HCT116 (cell line): ENCODE measurements around the gene TMSB10. TPM values are rescaled to one million over a fixed set of nuclear protein-coding genes. Genes with fewer than 3 reads are reported as not detected.

Experiments used
- ATAC-seq: fragments of 200-7000 bp; cut with Tn5 transposase; 2 replicates; pipeline ENCODE4 v1.9.1; 2020; ENCODE audit warnings: mild to moderate bottlenecking, moderate library complexity
- BruUV-seq: library from RNA; stranded (reverse); fragments of 400-500 nt; replicated peaks from 2 replicates; lab custom pipeline; 2021; lab: Mats Ljungman, UMichigan
- CTCF ChIA-PET: fragments of 300-600 bp; sonication (Branson Sonifier 250); formaldehyde crosslinking; loops from one replicate; lab custom pipeline; 2021; ENCODE audit warnings: antibody characterized with exemption; lab: Charles Lee
- POLR2A ChIA-PET: fragments of 300-600, 350-600 bp; sonication (Branson Sonifier 250); formaldehyde crosslinking; loops from one replicate; lab custom pipeline; 2021; ENCODE audit warnings: antibody characterized with exemption; lab: Charles Lee
- RAD21 ChIA-PET, 2 experiments: fragments of 300-600 bp; sonication (Branson Sonifier 250); formaldehyde crosslinking; loops; one replicate each; lab custom pipeline; 2023; ENCODE audit warnings: low total read pairs in 2 of 2; ENCODE audit not compliant: uncharacterized antibody in 2 of 2, unreplicated experiment in 2 of 2, low non-redundant PET in 1 of 2; lab: Charles Lee
- DNase-seq: peaks from one replicate; pipeline ENCODE4 v3.0.0-alpha.2; 2010; ENCODE audit warnings: low read depth, low spot score
- H2AFZ ChIP-seq: fragments of 200-600 bp; shearing (Covaris generic), sonication (generic); 2 replicates; pipeline ENCODE4 v1.6.1; 2017; ENCODE audit warnings: low read depth, mixed run types, mixed read lengths, antibody characterized with exemption, low read length; ENCODE audit not compliant: poor library complexity, severe bottlenecking
- H3K27ac ChIP-seq: 2 replicates; pipeline ENCODE4 v1.5.1; 2012; ENCODE audit warnings: low read depth, low read length
- H3K27me3 ChIP-seq: fragments of 200-600 bp; sonication (generic); 2 replicates; pipeline ENCODE4 v1.6.1; 2016; ENCODE audit warnings: mixed run types, low read length, mixed read lengths; ENCODE audit not compliant: insufficient read depth
- H3K36me3 ChIP-seq, 2 experiments: fragments of 200-500 bp in 1 of 2; fragments of 200-600 bp in 1 of 2; sonication (Bioruptor generic) in 1 of 2; sonication (generic) in 1 of 2; 2 replicates each; pipeline versions ENCODE4 v1.5.1 to v1.6.1; 2014 to 2016; ENCODE audit warnings: low read length in 2 of 2, inconsistent platforms in 1 of 2, mixed read lengths in 1 of 2, mixed run types in 1 of 2; ENCODE audit not compliant: insufficient read depth in 2 of 2, control insufficient read depth in 1 of 2
- H3K4me1 ChIP-seq, 2 experiments: fragments of 200-600 bp in 1 of 2; sonication (generic) in 1 of 2; 2 replicates each; pipeline versions ENCODE4 v1.5.1 to v1.6.1; 2012 to 2017; ENCODE audit warnings: low read length in 2 of 2, inconsistent platforms in 1 of 2, mild to moderate bottlenecking in 1 of 2, mixed read lengths in 1 of 2, mixed run types in 1 of 2, moderate library complexity in 1 of 2; ENCODE audit not compliant: insufficient read depth in 2 of 2, control insufficient read depth in 1 of 2
- H3K4me2 ChIP-seq: fragments of 200-600 bp; sonication (generic); 2 replicates; pipeline ENCODE4 v1.6.1; 2017; ENCODE audit warnings: mixed run types, low read length, mixed read lengths
- H3K4me3 ChIP-seq, 2 experiments: fragments of 200-600 bp in 1 of 2; sonication (generic) in 1 of 2; replicated peaks in 1 of 2; 2 replicates each; pipeline ENCODE4 v1.5.1; 2011 to 2016; ENCODE audit warnings: low read length in 2 of 2, control low read depth in 1 of 2, low read depth in 1 of 2, mild to moderate bottlenecking in 1 of 2, mixed read lengths in 1 of 2, mixed run types in 1 of 2
- H3K79me2 ChIP-seq: fragments of 200-600 bp; sonication (generic); 2 replicates; pipeline ENCODE4 v1.6.1; 2017; ENCODE audit warnings: mild to moderate bottlenecking, mixed run types, low read length, moderate library complexity, mixed read lengths; ENCODE audit not compliant: insufficient read depth
- H3K9ac ChIP-seq: fragments of 200-600 bp; sonication (generic); 2 replicates; pipeline ENCODE4 v1.6.1; 2016; ENCODE audit warnings: low read length, mixed read lengths
- H3K9me2 ChIP-seq: fragments of 200-600 bp; sonication (generic), shearing (Covaris generic); 2 replicates; pipeline ENCODE4 v1.6.1; 2017; ENCODE audit warnings: mixed run types, mild to moderate bottlenecking, moderate library complexity; ENCODE audit not compliant: insufficient read depth
- H3K9me3 ChIP-seq, 2 experiments: fragments of 200-500 bp in 1 of 2; fragments of 200-600 bp in 1 of 2; sonication (Bioruptor generic) in 1 of 2; sonication (generic) in 1 of 2; 2 replicates each; pipeline ENCODE4 v1.6.1; 2014 to 2017; ENCODE audit warnings: low read length in 2 of 2, mixed read lengths in 2 of 2, inconsistent platforms in 1 of 2, low read depth in 1 of 2, mild to moderate bottlenecking in 1 of 2, mixed run types in 1 of 2, moderate library complexity in 1 of 2; ENCODE audit not compliant: control insufficient read depth in 1 of 2, insufficient read depth in 1 of 2
- H4K20me1 ChIP-seq: fragments of 200-600 bp; sonication (generic), shearing (Covaris generic); 2 replicates; pipeline ENCODE4 v1.6.1; 2017; ENCODE audit warnings: mixed run types, mild to moderate bottlenecking, moderate library complexity; ENCODE audit not compliant: insufficient read depth
- ATF3 ChIP-seq: IDR thresholded peaks from 2 replicates; pipeline ENCODE4 v1.6.1; 2012
- CEBPB ChIP-seq: IDR thresholded peaks from 2 replicates; pipeline ENCODE4 v1.6.1; 2012; ENCODE audit warnings: low read depth
- EGR1 ChIP-seq: IDR thresholded peaks from 2 replicates; pipeline ENCODE4 v1.6.1; 2012; ENCODE audit warnings: low read depth
- ELF1 ChIP-seq: IDR thresholded peaks from 2 replicates; pipeline ENCODE4 v1.6.1; 2012; ENCODE audit warnings: low read depth, borderline replicate concordance
- EZH2 ChIP-seq: fragments of 200-600 bp; sonication (generic); IDR thresholded peaks from 2 replicates; pipeline ENCODE4 v1.6.1; 2017; ENCODE audit warnings: antibody characterized with exemption, mixed run types
- FOSL1 ChIP-seq: IDR thresholded peaks from 2 replicates; pipeline ENCODE4 v1.6.1; 2012; ENCODE audit warnings: low read depth
- JUND ChIP-seq: IDR thresholded peaks from 2 replicates; pipeline ENCODE4 v1.6.1; 2012
- MAX ChIP-seq: IDR thresholded peaks from 2 replicates; pipeline ENCODE4 v1.6.1; 2012
- POLR2A ChIP-seq: IDR thresholded peaks from 2 replicates; pipeline ENCODE4 v1.7.0; 2011; ENCODE audit warnings: borderline replicate concordance; ENCODE audit not compliant: insufficient read depth, insufficient read length; ENCODE audit errors: extremely low read depth
- REST ChIP-seq: IDR thresholded peaks from 2 replicates; pipeline ENCODE4 v1.6.1; 2012; ENCODE audit warnings: low read depth
- SP1 ChIP-seq: IDR thresholded peaks from 2 replicates; pipeline ENCODE4 v1.6.1; 2012; ENCODE audit warnings: low read depth
- TCF7L2 ChIP-seq: IDR thresholded peaks from 2 replicates; pipeline ENCODE4 v1.7.0; 2011; ENCODE audit warnings: borderline replicate concordance, inconsistent platforms; ENCODE audit not compliant: insufficient read depth, insufficient read length; ENCODE audit errors: extremely low read depth
- YY1 ChIP-seq: IDR thresholded peaks from 2 replicates; pipeline ENCODE4 v1.6.1; 2011; ENCODE audit warnings: low read length, low read depth, moderate library complexity, mild to moderate bottlenecking; ENCODE audit not compliant: insufficient replicate concordance; ENCODE audit errors: extremely low read depth
- ZBTB33 ChIP-seq: IDR thresholded peaks from 2 replicates; pipeline ENCODE4 v1.6.1; 2011; ENCODE audit warnings: mild to moderate bottlenecking, low read length, moderate library complexity; ENCODE audit not compliant: insufficient replicate concordance; ENCODE audit errors: extremely low read depth
- ZFX ChIP-seq: fragments of 450-650 bp; IDR thresholded peaks from 2 replicates; pipeline ENCODE4 v1.6.1; 2017
- ZNF274 ChIP-seq: fragments of 200-500 bp; sonication (Bioruptor generic); IDR thresholded peaks from 2 replicates; pipeline ENCODE4 v1.6.1; 2014; ENCODE audit warnings: mild to moderate bottlenecking, low read depth, low read length, inconsistent platforms
- intact Hi-C: fragments of 100-400 bp; cut with micrococcal nuclease; formaldehyde crosslinking; loops from 2 replicates; pipeline ENCODE4 v1.10.0; 2022
- total RNA-seq: library from RNA; stranded (reverse); gene quantifications from one replicate; pipeline ENCODE4 v1.2.1, GENCODE V29; 2021; ENCODE audit not compliant: unreplicated experiment

The TMSB10 gene
- total RNA-seq, 1 experiment from 2014 or later: 2,677 TPM

GRCh38 chr2:84953535-84953934, 48.1 kb downstream of the TMSB10 start:
- no peak overlapping the region for H2AFZ ChIP-seq
- no peaks in the 10 kb centered on the region for H3K27me3 ChIP-seq
- H3K9me2 ChIP-seq: no peaks in the 10 kb centered on the region
- intact Hi-C loops: no loop called here
- H3K36me3 ChIP-seq: no peaks in the 10 kb centered on the region
- RAD21 ChIA-PET: no interaction called here
- DNase-seq (no peak), ATAC-seq (no peak)
- no peak overlapping the region for H3K27ac ChIP-seq
- no TSS peak for BruUV-seq
- H3K9me3 ChIP-seq: no peaks in the 10 kb centered on the region
- H4K20me1 ChIP-seq: no peaks in the 10 kb centered on the region
- no peak overlapping the region for H3K4me3 ChIP-seq
- H3K79me2 ChIP-seq: no peaks in the 10 kb centered on the region
- no peak for TF ChIP-seq SP1
- no peak for TF ChIP-seq EZH2
- TF ChIP-seq FOSL1: no peak
- POLR2A ChIA-PET: no interaction called here
- no peak overlapping the region for H3K9ac ChIP-seq
- CTCF ChIA-PET: interaction anchor here (1.5 kb wide), 1 partner anchor 28 kb away, joined by 5 read pairs; no protein-coding TSS in a partner anchor
- H3K4me2 ChIP-seq: no peak overlapping the region
- H3K4me1 ChIP-seq: peaks cover 20 to 31% of the 10 kb centered on the region in 2 experiments

GRCh38 chr2:84954329-84954728, 48.9 kb downstream of the TMSB10 start:
- Histone ChIP-seq H3K4me3 (no peak overlapping the region), H3K4me1 (peaks cover 28 to 39% of the 10 kb centered on the region in 2 experiments), H3K4me2 (no peak overlapping the region), H4K20me1 (no peaks in the 10 kb centered on the region), H3K9me2 (no peaks in the 10 kb centered on the region), H3K27me3 (no peaks in the 10 kb centered on the region), H3K79me2 (no peaks in the 10 kb centered on the region), H3K27ac (no peak overlapping the region), H3K9ac (no peak overlapping the region), H3K36me3 (no peaks in the 10 kb centered on the region), H2AFZ (no peak overlapping the region), H3K9me3 (no peaks in the 10 kb centered on the region)
- POLR2A ChIA-PET: interaction anchor here (1.6 kb wide), 1 partner anchor 8 kb away, joined by 7 read pairs; no protein-coding TSS in a partner anchor
- ATAC-seq (no peak), DNase-seq (no peak)
- no TSS peak for BruUV-seq
- intact Hi-C loops: no loop called here
- no peak for TF ChIP-seq ATF3
- TF ChIP-seq ZBTB33: no peak
- no peak for TF ChIP-seq EZH2
- TF ChIP-seq ZFX: no peak
- no peak for TF ChIP-seq YY1
- no peak for TF ChIP-seq ELF1
- no peak for TF ChIP-seq MAX
- TF ChIP-seq EGR1: no peak
- TF ChIP-seq TCF7L2: no peak
- no peak for TF ChIP-seq POLR2A
- no peak for TF ChIP-seq ZNF274
- TF ChIP-seq JUND: no peak
- no peak for TF ChIP-seq CEBPB
- TF ChIP-seq REST: no peak
- CTCF ChIA-PET: interaction anchor here (1.5 kb wide), 1 partner anchor 28 kb away, joined by 5 read pairs; no protein-coding TSS in a partner anchor
- RAD21 ChIA-PET: no interaction called here
